ENCODE data around the gene DDR1.
"Not testable (repeated sequence)": the region's sequence is repeated elsewhere in the genome, so short reads cannot be mapped to it uniquely, and the experiment has no call there.

The DDR1 gene

DNA sequence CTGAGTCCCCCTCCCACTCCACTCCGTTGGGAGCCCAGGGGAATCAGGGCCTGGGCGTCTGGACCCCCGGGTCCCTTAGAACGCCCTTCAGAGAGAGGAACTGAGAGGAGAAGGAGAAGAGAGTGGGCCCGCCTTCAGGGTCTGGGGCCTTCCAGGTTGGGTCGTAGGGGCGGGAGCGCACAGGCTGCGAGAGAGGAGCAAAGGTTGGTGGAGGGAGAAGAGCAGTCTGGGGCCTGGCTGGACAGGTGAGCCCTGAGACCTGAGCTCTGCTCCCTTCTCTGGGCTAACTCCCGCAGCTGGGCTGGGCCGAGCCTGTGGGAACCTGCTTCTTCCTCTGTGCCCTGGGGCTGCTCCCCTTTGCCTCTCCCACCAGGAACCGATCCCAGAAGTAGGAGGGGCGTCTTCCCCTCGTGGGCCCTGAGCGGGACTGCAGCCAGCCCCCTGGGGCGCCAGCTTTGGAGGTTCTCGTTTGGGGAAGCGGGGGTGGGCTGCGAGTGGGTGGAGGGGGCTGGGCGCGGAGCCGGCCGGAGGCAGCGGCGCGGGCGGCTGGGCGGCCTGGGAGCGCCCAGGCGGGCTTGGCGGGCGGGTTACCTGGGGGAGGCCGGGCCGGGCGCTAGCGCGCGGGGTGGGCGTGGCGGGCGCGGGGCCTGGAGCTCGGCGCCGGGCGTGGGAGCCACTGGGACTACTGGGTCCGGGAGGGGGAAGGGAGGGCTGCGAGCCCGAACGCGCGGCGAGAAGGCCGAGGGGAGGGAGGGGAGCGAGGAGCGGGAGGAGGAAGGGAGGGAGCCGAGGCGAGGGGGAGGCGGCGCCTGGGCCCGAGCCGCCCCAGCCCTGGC, at the start of gene DDR1:
Gene DDR1, plus strand, starts transcription at position 835 of the 836 bp plus-strand sequence. CDS start 4,211 bp downstream, outside the sequence.
- peak; percentile 12 for DNase-seq

DNA sequence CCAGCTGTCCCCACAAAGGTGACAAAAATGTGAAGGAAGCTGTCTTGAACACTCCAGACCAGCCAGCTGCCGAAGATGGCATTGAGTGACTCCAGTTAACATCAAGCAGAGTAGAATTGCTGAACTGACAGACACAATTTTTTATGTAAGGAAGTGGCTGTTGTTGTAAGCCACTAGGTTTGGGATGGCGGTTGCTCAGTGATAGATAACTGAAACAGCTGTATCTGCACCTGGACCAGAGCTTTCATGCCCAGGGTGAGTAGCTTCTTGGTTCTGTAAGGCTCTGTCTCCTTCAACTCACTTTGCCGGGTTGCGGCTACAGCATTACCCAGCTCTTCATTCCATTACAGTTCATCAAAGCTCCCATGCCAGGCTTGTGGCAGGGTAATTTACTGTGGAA, 49.7 kb upstream of the DDR1 start:
- DNase-seq: no peak

DNA sequence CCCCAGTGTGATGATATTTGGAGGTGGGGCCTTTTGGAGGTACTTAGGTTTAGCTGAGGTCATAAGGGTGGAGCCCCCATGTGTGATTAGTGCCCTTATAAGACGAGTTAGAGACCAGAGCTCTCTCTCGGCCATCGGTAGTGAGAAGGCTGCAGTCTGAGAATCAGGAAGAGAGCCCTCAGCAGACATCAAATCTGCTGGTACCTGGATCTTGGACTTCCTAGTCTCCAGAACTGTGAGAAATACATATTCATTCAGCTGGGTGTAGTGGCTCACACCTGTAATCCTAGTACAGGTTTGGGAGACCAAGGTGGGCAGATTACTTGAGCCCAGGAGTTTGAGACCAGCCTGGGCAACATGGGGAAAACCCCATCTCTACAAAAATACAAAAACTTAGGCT, 48.7 kb upstream of the DDR1 start:
- no peak for DNase-seq

DNA sequence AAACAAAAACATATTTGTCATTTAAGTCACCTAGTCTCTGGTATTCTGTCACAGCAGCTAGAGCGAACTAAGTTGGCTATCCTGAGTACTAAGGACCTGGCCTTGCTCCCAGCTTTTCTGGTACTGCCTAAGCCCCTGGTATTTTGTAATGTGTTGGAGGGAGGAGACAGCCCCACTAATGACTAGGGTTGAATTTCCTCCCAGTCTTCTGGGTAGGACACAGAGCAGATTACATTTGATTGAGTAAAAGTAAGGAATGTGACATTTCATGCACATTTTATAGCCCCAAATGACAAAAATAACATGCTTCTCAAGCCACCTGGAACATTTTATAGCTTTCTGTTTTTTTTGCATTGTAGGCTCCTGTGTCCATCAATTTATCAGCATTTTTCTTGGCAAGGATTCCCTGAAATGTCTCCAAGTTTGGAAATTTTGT, 47.9 kb upstream of the DDR1 start:
- no peak for DNase-seq

DNA sequence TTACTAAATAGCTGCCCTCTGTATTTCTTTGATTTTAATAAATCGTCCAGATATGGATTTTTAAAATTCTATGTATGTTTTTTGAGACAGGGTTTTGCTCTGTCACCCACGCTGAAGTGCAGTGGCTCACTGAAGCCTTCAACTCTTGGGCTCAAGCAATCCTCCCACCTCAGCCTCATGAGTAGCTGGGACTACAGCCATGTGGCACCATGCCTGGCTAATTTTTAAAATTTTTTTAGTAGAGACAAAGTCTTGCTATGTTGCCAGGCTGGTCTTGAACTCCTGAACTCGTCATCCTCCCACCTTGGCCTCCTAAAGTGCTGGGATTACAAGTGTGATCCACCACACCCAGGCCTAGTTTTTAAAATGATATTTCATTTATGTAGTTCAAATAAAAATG, 47.4 kb upstream of the DDR1 start:
- no peak for DNase-seq

DNA sequence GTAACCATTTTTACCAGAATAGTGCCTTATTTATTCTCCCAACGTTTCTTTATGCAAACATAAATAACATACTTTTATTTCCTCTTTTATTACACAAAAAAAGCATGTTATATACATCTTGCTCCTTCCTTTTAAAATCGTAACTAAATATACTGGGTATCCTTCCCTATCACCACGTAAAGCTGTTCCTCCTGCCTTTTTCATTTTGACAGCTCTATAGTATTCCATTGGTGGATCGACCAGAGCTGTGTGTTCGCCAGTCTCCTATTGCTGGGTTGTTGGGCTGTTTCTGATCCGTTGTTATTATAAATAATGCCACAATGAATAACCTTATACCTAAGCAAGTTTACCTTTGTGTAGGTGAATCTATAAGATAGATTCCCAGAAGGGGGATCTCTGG, 46.9 kb upstream of the DDR1 start:
- no peak for DNase-seq

DNA sequence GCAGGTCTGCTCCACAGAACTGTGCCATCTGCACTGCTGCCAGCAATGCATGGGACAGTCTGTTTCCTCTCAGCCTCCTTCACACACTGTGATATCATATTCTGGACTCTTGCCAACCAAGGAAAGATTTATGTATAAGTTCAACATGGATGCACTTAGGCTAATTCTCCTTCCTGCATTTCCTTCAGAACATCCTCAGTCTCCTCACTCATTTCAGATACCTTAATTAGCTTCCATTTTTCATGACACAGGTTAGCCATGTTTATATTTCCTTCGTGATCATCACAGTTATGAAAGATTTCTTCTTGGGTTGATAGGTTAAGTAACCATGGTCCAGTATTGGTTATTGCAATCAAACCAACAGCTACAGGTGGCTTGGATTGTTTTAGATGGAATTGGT, 46.4 kb upstream of the DDR1 start:
- DNase-seq: no peak

DNA sequence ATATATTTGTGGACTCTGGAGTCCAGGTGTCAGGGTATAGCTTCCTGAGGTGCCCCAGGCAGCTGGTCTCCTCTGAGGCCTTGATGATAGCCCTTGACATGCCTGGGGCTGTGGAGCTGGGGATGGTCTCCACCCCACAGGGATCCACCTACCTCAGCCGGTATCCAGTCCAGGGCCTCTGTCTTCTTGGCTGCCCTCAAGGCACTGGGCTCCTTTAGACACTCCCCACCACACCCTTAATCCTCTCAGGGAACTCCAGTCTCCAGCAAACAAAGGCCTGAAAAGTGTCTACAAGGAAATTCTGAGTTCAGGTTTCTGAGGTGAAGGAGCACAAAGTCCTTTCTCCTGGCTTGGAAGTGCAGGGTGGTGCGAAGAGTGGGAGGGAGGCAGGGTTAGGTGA, 44.6 kb upstream of the DDR1 start:
- no peak for DNase-seq

DNA sequence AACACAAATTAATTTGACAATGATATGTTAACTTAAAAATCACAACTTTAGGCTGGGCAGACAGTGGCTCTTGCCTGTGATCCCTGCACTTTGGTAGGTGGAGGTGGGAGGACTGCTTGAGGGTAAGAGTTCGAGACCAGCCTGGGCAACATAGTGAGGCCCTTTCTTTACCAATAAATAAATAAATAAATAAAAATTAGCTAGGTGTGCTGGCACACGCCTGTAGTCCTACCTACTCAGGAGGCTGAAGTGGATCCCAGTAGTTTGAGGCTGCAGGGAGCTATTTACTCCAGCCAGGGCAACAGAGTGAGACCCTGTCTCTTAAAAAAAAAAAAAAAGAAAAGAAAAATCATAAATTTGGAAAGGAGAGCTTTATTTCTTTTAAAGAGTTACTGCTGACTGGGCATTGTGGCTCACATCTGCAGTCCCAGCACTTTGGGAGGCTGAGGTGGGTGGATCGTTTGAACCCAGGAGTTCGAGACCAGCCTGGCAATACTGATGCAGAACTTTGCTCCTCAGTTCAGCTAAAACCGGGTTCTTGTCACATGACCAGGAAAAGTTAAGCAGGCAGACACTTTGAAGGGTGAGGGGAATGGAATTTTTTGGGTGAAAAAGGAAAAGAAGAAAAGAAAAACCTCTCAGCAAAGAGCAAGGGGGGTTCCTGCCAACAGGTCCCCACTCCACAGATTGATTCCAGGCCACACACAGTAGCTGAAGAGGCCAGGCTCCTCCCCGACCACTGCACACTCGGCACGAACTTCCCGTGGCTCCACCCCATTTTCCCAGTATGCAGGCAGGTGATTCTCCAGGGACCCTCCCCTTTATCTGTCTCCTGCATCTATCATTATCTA, 44.0 kb upstream of the DDR1 start:
- no peak for DNase-seq

DNA sequence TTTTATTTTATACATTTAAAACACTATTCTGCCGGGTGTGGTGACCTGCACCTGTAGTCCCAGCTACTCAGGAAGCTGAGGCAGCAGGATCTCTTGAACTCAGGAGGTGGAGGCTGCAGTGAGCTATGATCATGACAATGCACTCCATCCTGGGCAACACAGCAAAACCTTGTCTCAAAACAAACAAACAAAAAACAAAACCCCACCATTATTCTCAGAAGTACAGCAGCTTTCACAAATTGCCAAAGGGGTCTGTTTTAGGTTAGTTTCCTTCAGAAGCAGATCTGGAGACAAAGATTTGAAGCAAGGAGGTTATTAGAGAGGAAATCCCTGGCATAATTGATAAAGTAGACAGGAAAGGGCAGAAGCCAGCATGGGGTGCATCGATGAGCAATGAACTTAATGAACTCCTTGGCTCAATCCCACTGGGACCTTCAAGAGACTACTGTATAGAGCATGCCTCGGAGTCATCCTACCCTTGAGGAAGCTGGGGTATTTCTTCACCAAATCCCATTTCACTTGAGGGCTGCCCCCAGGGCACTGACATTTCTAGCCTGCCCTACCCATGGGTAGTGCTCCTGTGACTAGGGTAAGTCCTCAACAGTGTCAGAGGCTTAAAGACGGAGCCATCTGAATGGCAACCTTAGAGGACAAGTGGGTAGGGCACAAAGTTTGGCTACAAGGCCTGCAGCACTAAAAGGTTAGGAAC, 43.2 kb upstream of the DDR1 start:
- DNase-seq: no peak

DNA sequence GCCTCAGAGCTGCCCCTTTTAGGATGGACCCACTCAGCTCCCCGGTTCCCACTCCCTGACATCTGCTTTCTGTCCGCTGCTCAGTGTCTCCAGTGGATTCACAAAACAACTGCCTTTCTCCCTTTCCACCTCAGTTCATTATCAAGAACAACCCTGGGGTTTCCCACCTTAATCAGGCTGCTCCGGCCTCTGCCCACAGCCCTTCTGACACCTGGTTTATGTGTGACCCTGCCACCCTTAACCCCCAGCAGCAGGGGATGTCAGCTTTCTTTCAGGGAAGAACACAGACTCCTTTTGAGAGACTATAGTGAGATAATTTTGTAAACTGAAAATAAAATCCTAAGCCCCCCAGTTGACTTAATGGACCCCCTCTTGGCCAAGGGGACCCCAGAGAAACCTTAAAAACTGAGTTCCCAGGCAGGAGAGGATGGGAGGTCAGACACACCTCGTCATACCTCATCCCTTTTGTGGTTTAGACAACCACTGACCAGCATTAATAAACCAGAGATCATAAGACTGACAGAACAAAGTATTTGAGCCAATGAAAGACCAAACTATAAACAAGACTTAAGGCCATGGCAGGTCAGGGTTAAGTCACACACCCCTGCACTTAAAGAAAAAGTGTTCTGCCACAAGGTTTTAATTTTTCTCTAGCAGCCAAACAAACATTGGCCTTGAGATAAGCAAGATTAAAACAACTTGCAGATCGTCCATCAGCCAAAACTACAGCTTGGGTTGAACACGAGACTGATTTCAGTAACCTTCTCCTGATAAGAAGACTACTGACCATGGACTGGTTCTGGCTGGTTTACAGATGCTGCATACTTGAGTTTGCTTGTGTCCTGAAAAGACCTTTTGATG, 42.4 kb upstream of the DDR1 start:
- DNase-seq: no peak

DNA sequence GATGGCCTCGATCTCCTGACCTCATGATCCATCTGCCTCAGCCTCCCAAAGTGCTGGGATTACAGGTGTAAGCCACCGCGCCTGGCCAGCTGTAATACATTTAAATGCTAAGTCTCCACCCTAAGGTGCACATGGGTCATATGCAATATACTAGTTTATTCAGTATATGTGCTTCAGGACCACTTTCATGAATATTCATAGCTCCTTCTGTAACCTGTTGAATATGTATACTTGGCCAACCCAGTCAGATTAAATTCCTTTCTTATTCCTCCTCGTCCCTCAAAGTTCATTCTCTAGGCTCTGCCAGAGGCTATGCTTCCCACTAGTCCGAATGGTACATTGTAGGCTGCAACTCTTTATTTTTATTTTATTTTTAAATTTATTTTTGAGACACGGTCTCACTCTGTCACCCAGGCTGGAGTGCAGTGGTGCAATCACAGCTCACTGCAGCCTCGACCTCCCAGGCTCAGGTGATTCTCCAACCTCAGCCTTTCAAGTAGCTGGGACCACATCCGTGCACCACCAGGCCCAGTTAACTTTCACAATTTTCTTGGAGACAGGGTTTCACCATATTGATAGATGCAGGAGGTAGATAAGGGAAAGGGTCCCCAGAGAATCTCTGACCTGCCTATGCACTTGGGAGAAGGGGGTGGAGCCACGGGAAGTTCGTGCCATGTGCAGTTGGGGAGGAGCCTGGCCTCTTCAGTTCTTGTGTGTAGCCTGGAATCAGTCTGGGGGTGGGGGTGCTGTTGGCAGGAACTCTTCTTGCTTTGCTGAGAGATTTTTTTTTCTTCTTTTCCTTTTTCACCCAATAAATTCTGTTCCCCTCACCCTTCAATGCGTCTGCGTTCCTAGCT, 41.3 kb upstream of the DDR1 start:
- DNase-seq: no peak

DNA sequence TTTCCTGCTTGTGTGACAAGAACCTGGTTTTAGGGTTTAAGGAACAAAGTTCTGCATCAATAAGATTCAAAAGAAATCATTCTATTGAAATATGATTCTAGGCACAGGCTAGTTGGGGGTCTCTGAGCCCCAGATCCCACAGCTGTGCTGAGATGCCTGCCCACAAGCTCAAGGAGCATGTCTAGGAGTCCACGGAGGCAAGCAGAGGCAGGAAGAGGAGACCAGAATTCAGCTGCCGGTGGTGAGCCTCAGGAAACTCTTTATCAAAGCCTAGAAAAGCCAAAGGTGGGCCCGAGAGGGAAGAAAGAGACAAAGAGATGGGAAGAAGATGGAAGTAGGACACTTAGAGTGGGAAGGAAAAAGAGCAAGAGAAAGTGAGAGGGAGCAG, 40.7 kb upstream of the DDR1 start:
- DNase-seq: no peak

DNA sequence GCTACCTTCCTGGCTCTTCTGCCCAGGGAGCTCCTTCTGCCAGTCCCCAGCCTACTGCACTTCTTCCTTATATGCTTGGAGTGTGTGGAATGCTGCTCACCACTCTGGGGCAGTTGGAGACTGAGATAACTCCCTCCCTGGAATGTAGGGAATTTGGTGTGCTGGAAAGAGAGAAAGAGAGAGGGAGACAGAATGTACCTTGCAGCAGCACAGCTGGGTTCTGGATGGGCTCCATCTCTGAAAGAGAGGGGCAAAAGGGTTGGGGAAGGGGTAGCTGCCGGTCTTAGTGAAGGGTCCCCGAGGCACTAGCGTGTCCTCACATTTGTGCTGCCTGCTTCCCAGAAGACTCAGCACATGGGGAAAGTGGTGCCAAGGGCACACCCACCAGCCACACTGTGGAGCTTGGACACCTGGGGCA, 40.2 kb upstream of the DDR1 start:
- DNase-seq: no peak

DNA sequence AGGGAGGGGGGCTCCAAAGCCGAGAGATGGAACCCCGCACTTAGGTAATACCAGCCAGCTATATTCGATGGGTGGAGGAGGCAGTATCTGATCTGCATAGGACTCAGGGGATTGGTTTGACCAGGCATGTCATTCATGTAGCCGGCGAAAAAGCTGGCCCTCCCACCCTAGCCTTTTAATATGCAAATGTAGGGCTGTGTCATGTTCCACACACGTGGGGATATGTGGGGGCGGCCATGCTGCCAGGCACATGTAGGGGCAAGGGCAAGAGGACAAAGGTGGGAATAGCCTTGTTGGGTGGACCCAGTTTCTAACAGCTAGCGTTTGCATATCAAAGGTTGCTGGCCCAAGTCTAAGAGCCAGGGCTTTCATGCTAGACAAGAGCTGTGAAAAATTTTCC, 39.1 kb upstream of the DDR1 start:
- DNase-seq: no peak

DNA sequence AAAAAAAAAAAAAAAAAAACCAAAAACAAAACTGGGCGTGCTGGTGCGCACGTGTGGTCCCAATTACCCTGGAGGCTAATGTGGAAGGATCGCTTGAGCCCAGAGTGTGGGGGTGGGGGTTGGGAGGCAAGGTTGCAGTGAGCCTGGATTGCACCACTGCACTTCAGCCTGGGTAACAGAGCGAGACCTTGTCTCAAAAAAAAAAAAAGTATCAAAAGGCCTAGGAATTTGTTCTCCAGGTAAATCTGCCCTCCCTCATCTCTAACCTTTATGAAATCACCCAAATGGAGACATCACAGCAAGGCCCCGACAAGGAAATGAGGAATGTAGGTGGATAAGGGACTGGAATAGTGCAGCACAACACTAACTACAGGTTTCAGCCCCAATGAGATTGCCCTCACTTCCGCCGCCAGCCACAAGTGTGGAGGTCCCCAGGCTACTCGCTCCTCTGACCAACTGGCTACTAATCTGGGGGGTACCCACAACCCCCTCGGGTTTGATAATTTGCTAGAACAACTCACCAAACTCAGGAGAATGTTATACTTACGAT, 36.8 kb upstream of the DDR1 start:
- DNase-seq: no peak

DNA sequence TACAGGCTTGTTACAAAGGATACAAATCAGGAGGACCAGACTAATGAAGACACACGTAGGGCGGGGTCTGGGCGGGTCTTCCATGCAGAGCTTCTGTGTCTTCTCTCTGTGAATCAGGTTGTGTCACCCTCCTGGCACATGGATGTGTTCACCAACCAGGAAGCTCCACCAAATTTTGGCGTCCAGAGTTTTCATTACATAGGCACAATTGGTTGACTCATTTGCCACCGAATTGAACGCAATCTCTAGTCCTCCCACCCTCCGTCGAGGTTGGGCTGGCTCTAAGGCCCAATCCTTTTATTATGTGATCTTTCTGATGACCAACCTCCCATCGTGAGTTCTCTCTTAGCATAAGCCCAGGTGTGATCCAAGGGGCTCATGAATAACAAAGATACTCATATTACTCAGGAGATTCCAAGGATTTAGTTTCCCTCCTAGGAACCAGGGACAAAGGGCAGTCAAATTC, 36.3 kb upstream of the DDR1 start:
- no peak for DNase-seq

DNA sequence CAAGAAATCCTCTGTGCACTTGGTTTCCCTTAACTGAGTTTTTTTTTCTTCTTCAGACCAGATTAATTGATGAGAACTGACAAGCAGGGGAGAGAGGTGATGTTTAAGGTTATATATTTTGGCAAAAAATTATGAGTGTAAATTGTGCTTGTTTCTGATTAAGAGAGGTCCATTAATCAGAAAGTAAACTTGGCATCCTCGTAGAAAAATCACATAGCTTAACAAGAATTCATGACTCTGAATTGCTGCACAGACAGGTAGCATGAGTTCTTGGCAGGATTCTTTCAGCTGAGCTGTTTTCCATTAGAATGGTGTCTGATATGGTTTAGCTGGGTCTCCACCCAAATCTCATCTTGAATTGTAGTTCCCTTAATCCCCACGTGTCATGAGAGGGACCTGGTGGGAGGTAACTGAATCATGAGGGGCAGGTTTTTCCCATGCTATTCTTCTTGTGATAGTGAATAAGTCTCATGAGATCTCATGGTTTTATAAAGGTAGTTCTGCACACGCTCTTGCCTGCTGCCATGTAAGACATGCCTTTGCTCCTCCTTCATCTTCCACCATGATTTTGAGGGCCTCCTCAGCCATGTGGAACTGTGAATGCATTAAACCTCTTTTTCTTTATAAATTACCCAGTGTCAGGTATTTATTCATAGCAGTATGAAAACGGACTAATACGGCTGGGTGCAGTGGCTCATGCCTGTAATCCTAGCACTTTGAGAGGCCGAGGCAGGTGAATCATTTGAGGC, 34.2 kb upstream of the DDR1 start:
- DNase-seq: no peak

DNA sequence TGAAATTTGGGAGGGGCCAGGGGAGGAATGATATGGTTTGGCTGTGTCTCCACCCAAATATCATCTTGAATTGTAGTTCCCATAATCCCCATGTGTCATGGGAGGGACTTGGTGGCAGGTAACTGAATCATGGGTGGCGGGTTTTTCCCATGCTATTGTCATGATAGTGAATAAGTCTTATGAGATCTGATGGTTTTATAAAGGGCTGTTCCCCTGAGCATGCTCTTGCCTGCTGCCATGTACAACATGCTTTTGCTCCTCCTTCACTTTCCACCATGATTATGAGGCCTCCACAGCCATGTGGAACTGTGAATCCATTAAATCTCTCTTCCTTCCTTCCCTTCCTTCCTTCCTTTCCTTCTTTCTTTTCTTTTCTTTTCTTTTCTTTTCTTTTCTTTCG, 31.9 kb upstream of the DDR1 start:
- DNase-seq: not testable (repeated sequence)

Data from NCI-H1694 (cell line).